GM23338 (cell line): ENCODE measurements around the gene OTUD5.

Experiments
- EZH2 ChIP-seq: fragments of 200-600 bp; sonication (generic); IDR thresholded peaks from one replicate; pipeline ENCODE4 v1.8.0; 2017; ENCODE audit warnings: antibody characterized with exemption, mild to moderate bottlenecking, low read depth; ENCODE audit not compliant: unreplicated experiment
- EZH2phosphoT487 ChIP-seq: fragments of 200-600 bp; sonication (generic); IDR thresholded peaks from one replicate; pipeline ENCODE4 v1.8.1; 2018; ENCODE audit warnings: antibody characterized with exemption; ENCODE audit not compliant: unreplicated experiment
- POLR2AphosphoS5 ChIP-seq: IDR thresholded peaks from 2 replicates; pipeline ENCODE4 v1.6.1; 2016; ENCODE audit warnings: antibody characterized with exemption, low read depth
- TF ChIP-seq, protein P1 (sequence below), 2 experiments: fragments of 200-600 bp in 1 of 2; sonication (generic) in 1 of 2; conservative IDR thresholded peaks; 2 replicates each; pipeline versions ENCODE4 v1.5.1 to v1.6.1; 2016 to 2017; ENCODE audit warnings: antibody characterized with exemption in 2 of 2, low read depth in 2 of 2, mild to moderate bottlenecking in 2 of 2, moderate library complexity in 1 of 2

DNA sequence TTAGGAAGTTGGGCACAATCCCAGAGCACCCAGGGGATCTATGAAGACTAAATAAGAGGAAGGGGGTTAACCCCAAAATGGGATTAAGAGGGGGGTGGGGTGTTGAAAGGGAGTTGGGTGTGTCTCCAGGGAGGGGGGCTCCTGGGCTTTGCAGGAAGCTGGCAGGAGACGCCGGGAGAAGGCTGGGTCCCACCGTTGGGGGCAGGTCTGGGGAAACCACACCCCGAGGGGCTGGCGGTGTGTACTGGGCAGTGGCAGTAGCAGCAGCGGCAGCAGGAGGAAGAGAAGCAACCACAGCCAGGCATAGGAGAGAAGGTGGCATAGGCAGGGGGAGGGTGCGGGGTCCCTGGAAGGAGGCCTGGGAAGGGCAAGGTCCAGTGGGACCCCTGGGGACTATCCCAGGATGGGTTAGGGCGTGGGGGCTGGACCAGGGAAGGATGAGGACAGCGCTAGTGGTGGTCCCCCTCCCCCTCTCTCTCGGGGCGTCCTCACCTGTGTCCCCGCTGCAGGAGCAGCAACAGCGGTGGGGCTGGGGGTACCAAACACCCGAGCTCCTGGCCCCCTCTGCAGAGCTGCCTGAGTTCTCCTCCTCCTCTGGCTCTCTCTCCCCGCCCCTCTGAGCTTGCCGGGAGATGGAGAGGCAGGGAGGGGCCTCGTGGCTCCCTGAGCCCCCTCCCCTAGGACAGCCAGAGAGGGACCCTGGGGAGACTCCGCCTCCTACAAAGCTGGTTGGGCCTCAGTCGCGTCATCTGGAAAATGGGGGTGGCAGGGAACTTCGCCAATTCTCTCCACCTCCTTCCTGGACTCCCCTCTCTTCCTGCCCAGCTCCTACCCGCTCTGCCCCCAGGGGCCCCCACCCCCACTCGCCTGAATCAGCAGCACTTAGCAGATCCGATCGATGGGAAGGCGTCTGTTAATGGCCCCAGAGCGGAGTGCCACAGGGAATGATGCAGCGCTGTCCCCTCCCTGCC lies 14.1 kb upstream of the OTUD5 start, which contains the start of gene KCND1:
- TF ChIP-seq EZH2phosphoT487 (no peak), EZH2 (no peak), POLR2AphosphoS5 (no peak; the same call in 1 of the 2 replicates)
- TF ChIP-seq, protein P1, sequence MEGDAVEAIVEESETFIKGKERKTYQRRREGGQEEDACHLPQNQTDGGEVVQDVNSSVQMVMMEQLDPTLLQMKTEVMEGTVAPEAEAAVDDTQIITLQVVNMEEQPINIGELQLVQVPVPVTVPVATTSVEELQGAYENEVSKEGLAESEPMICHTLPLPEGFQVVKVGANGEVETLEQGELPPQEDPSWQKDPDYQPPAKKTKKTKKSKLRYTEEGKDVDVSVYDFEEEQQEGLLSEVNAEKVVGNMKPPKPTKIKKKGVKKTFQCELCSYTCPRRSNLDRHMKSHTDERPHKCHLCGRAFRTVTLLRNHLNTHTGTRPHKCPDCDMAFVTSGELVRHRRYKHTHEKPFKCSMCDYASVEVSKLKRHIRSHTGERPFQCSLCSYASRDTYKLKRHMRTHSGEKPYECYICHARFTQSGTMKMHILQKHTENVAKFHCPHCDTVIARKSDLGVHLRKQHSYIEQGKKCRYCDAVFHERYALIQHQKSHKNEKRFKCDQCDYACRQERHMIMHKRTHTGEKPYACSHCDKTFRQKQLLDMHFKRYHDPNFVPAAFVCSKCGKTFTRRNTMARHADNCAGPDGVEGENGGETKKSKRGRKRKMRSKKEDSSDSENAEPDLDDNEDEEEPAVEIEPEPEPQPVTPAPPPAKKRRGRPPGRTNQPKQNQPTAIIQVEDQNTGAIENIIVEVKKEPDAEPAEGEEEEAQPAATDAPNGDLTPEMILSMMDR (conservative IDR thresholded peaks at IDR 0.05; ENCODE audit: low read depth in 2 of 2) = no peak
